ENCODE results near the gene BCL2.

Gene BCL2

DNA sequence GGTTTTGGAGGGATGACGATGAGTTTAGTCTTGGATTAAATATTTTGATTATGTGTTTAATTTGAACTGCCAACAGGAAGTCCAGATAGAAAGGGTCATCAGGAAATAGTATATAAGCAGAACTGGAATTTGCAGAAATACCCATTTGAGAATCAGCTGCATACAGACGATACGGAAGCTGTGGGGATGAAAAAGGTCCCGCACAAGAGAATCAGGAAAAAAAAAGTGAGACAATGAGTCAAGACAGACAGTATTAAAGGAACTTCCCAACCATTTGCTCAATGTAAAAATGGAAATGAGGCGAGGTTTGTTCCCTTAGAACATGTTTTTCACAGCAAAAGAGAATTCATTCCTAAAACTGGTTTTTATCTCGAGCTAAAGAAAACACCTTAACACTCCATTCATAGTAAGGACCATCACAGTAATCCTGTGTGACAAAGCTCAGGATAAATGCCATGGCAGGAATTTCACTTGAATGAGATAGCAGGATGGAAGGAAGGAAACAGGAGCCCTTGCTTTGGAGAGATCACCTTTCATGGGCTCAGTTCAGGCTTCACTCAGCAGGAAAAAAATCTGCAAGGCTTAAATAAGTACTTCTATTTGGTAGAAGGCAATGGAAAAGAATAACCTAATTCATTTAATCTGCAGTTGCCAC is 29.3 kb downstream of the BCL2 start:
- no peak overlapping the region for H3K4me2 ChIP-seq
- no peak overlapping the region for H3K27ac ChIP-seq
- H3K9ac ChIP-seq: no peak overlapping the region
- peaks cover 99% of the 10 kb centered on the region for H4K20me1 ChIP-seq
- H3K4me3 ChIP-seq: no peak overlapping the region
- peaks cover 67% of the 10 kb centered on the region for H3K4me1 ChIP-seq
- peaks cover 100% of the 10 kb centered on the region for H3K36me3 ChIP-seq
- H3K9me3 ChIP-seq: 0 out of 2 replicates have a peak, but pooled peaks cover 10% of the 10 kb centered on the region
- TF ChIP-seq Cebpa-rat (IDR thresholded peaks at IDR 0.05): no peak
- H3K27me3 ChIP-seq: no peaks in the 10 kb centered on the region

- Histone ChIP-seq H3K9me3 (0 out of 2 replicates have a peak, but pooled peaks cover 10% of the 10 kb centered on the region), H3K27me3 (no peaks in the 10 kb centered on the region), H3K4me1 (peaks cover 59% of the 10 kb centered on the region), H3K9ac (no peak overlapping the region), H3K36me3 (peaks cover 100% of the 10 kb centered on the region), H3K27ac (no peak overlapping the region), H3K4me3 (no peak overlapping the region), H4K20me1 (peaks cover 100% of the 10 kb centered on the region), H3K4me2 (no peak overlapping the region)
- TF ChIP-seq Cebpa-rat (IDR thresholded peaks at IDR 0.05): no peak
Measured at GRCh38 chr18:63288311-63288710, 31.3 kb downstream of the BCL2 start.

DNA sequence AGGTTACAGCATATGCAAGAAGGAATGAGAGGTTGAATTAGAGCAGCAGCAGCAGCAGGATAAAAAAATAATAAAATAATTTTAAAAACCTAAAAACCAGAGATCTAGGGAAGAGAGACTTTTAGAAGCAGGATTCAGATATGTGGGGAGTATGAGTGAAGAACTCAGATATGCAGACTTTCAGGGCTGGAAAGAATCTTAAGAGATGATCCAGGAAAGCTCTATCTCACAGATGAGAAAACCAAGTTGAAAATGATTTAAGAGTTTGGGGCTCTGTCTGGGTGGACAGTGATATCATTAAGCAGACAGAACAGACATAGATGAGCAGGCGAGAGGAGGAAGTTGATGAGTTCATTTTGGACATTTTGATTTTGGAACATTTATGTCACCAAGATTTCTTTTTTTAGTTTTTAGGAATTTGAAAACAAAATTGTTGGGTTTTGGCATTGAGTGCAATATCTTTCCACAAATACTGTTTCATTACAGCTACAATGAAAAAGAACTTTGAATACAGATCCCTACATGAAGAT is 31.8 kb downstream of the BCL2 start:
- H3K27me3 ChIP-seq: no peaks in the 10 kb centered on the region
- H3K4me3 ChIP-seq: no peak overlapping the region
- no peak overlapping the region for H3K9ac ChIP-seq
- no peak for TF ChIP-seq Cebpa-rat (IDR thresholded peaks at IDR 0.05)
- 0 out of 2 replicates have a peak, but pooled peaks cover 5% of the 10 kb centered on the region for H3K9me3 ChIP-seq
- no peak overlapping the region for H3K27ac ChIP-seq
- peaks cover 96% of the 10 kb centered on the region for H3K36me3 ChIP-seq
- peaks cover 53% of the 10 kb centered on the region for H3K4me1 ChIP-seq
- H3K4me2 ChIP-seq: no peak overlapping the region
- H4K20me1 ChIP-seq: peaks cover 100% of the 10 kb centered on the region

GRCh38 chr18:63286926-63287325 is 32.6 kb downstream of the BCL2 start:
- no peak for TF ChIP-seq Cebpa-rat (IDR thresholded peaks at IDR 0.05)
- H3K4me3 ChIP-seq: no peak overlapping the region
- H3K4me1 ChIP-seq: peaks cover 45% of the 10 kb centered on the region
- no peaks in the 10 kb centered on the region for H3K9me3 ChIP-seq
- H3K9ac ChIP-seq: no peak overlapping the region
- H4K20me1 ChIP-seq: peaks cover 100% of the 10 kb centered on the region
- H3K4me2 ChIP-seq: no peak overlapping the region
- no peaks in the 10 kb centered on the region for H3K27me3 ChIP-seq
- peaks cover 93% of the 10 kb centered on the region for H3K36me3 ChIP-seq
- no peak overlapping the region for H3K27ac ChIP-seq

GRCh38 chr18:63284827-63285733 is 34.5 kb downstream of the BCL2 start:
- Histone ChIP-seq H3K27me3 (no peaks in the 10 kb centered on the region), H3K9ac (no peak overlapping the region), H3K9me3 (0 out of 2 replicates have a peak, but pooled peaks cover 6% of the 10 kb centered on the region), H4K20me1 (peaks cover 97% of the 10 kb centered on the region), H3K36me3 (peaks cover 93% of the 10 kb centered on the region), H3K27ac (no peak overlapping the region), H3K4me3 (no peak overlapping the region), H3K4me2 (no peak overlapping the region), H3K4me1 (peaks cover 30% of the 10 kb centered on the region)
- TF ChIP-seq Cebpa-rat (IDR thresholded peaks at IDR 0.05): no peak

GRCh38 chr18:63284173-63284799 is 35.3 kb downstream of the BCL2 start:
- peaks cover 93% of the 10 kb centered on the region for H3K36me3 ChIP-seq
- H3K27ac ChIP-seq: no peak overlapping the region
- no peaks in the 10 kb centered on the region for H3K27me3 ChIP-seq
- H3K9ac ChIP-seq: no peak overlapping the region
- H3K4me2 ChIP-seq: no peak overlapping the region
- peaks cover 96% of the 10 kb centered on the region for H4K20me1 ChIP-seq
- no peak for TF ChIP-seq Cebpa-rat (IDR thresholded peaks at IDR 0.05)
- peaks cover 27% of the 10 kb centered on the region for H3K4me1 ChIP-seq
- no peak overlapping the region for H3K4me3 ChIP-seq
- H3K9me3 ChIP-seq: 0 out of 2 replicates have a peak, but pooled peaks cover 6% of the 10 kb centered on the region

- H3K27me3 ChIP-seq: no peaks in the 10 kb centered on the region
- no peak for TF ChIP-seq Cebpa-rat (IDR thresholded peaks at IDR 0.05)
- H3K9me3 ChIP-seq: 0 out of 2 replicates have a peak, but pooled peaks cover 6% of the 10 kb centered on the region
- no peak overlapping the region for H3K4me3 ChIP-seq
- no peak overlapping the region for H3K9ac ChIP-seq
- H3K4me1 ChIP-seq: peaks cover 21% of the 10 kb centered on the region
- H3K4me2 ChIP-seq: no peak overlapping the region
- peaks cover 93% of the 10 kb centered on the region for H4K20me1 ChIP-seq
- peaks cover 93% of the 10 kb centered on the region for H3K36me3 ChIP-seq
- H3K27ac ChIP-seq: no peak overlapping the region
Measured at GRCh38 chr18:63283305-63284094, 36.1 kb downstream of the BCL2 start.

DNA sequence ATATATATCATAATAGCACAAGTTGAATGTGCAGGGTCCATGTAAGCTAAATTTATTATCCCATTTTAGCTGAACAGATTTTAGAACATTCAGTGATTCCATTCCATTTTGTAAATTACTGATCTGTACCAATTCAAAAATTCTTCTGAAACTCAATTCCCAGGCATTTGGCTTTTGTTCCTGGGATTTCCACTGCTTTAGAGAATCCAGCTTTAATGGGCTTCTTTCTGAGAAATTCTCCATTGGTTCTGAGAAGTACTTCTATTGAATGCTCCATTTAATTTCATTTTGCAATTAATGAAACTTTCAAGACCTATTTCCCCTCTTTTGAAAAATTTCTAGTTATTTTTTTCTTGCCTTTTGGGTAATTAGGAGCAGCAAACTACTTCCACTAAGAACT is 36.8 kb downstream of the BCL2 start:
- TF ChIP-seq Cebpa-rat (IDR thresholded peaks at IDR 0.05): no peak
- Histone ChIP-seq H3K4me1 (peaks cover 21% of the 10 kb centered on the region; the same call in 1 of the 2 replicates), H3K4me2 (no peak overlapping the region), H3K9me3 (0 out of 2 replicates have a peak, but pooled peaks cover 6% of the 10 kb centered on the region), H3K27me3 (no peaks in the 10 kb centered on the region), H4K20me1 (peaks cover 93% of the 10 kb centered on the region), H3K9ac (no peak overlapping the region), H3K36me3 (peaks cover 93% of the 10 kb centered on the region), H3K4me3 (no peak overlapping the region), H3K27ac (no peak overlapping the region)
